ENCODE results near the gene PPP1R37. TPM values are rescaled to one million over a fixed set of nuclear protein-coding genes. Genes with fewer than 3 reads are reported as not detected.

The PPP1R37 gene
- total and polyA plus RNA-seq, 2 experiments from 2014 or later = 14.0 to 30.8 TPM

GRCh38 chr19:45150180-45150579 is 57.2 kb downstream of the PPP1R37 start:
- Histone ChIP-seq H4K20me1 (ENCODE audit: insufficient read depth, poor library complexity, severe bottlenecking) (no peaks in the 10 kb centered on the region), H2AFZ (no peak overlapping the region), H3K9me3 (ENCODE audit: low read depth) (no peaks in the 10 kb centered on the region), H3K27me3 (peaks cover 21% of the 10 kb centered on the region), H3K27ac (no peak overlapping the region), H3K4me1 (ENCODE audit: insufficient read depth) (peaks cover 15% of the 10 kb centered on the region), H3K79me2 (no peaks in the 10 kb centered on the region), H3K4me2 (no peak overlapping the region), H3K4me3 (no peak overlapping the region), H3K9me2 (replicated peaks; ENCODE audit: insufficient read depth) (no peaks in the 10 kb centered on the region), H3K36me3 (replicated peaks; ENCODE audit: insufficient read depth, low read depth) (no peaks in the 10 kb centered on the region)
- no peak for DNase-seq (ENCODE audit: low spot score)
- WGBS (ENCODE audit: low lambda C conversion rate, missing lambda C conversion rate) = 92% methylated on average over 4 of the region's 4 CpGs
- TF ChIP-seq CTCF (IDR thresholded peaks at IDR 0.05; ENCODE audit: poor library complexity) (no peak), EZH2phosphoT487 (IDR thresholded peaks at IDR 0.05; ENCODE audit: low read depth, severe bottlenecking, unreplicated experiment) (no peak), EZH2 (IDR thresholded peaks at IDR 0.05; ENCODE audit: borderline replicate concordance) (no peak)

GRCh38 chr19:45150751-45151281 is 57.8 kb downstream of the PPP1R37 start:
- no peak overlapping the region for H2AFZ ChIP-seq
- H3K36me3 ChIP-seq (replicated peaks; ENCODE audit: insufficient read depth, low read depth) = no peaks in the 10 kb centered on the region
- H3K27me3 ChIP-seq = peaks cover 21% of the 10 kb centered on the region
- no peaks in the 10 kb centered on the region for H3K79me2 ChIP-seq
- 67% methylated on average over 4 of the region's 4 CpGs for WGBS (ENCODE audit: low lambda C conversion rate, missing lambda C conversion rate)
- no peaks in the 10 kb centered on the region for H4K20me1 ChIP-seq (ENCODE audit: insufficient read depth, poor library complexity, severe bottlenecking)
- no peak overlapping the region for H3K4me2 ChIP-seq
- no peak overlapping the region for H3K27ac ChIP-seq
- peaks cover 15% of the 10 kb centered on the region for H3K4me1 ChIP-seq (ENCODE audit: insufficient read depth)
- no peak overlapping the region for H3K4me3 ChIP-seq
- H3K9me3 ChIP-seq (ENCODE audit: low read depth) = no peaks in the 10 kb centered on the region
- DNase-seq (ENCODE audit: low spot score) = no peak
- H3K9me2 ChIP-seq (replicated peaks; ENCODE audit: insufficient read depth) = no peaks in the 10 kb centered on the region
- TF ChIP-seq EZH2phosphoT487 (IDR thresholded peaks at IDR 0.05; ENCODE audit: low read depth, severe bottlenecking, unreplicated experiment) (no peak), CTCF (IDR thresholded peaks at IDR 0.05; ENCODE audit: poor library complexity) (no peak), EZH2 (IDR thresholded peaks at IDR 0.05; ENCODE audit: borderline replicate concordance) (no peak)

- TF ChIP-seq EZH2phosphoT487 (IDR thresholded peaks at IDR 0.05; ENCODE audit: low read depth, severe bottlenecking, unreplicated experiment) (no peak), CTCF (IDR thresholded peaks at IDR 0.05; ENCODE audit: poor library complexity) (no peak), EZH2 (IDR thresholded peaks at IDR 0.05; ENCODE audit: borderline replicate concordance) (no peak)
- Histone ChIP-seq H3K79me2 (no peaks in the 10 kb centered on the region), H3K9me3 (ENCODE audit: low read depth) (no peaks in the 10 kb centered on the region), H3K4me1 (ENCODE audit: insufficient read depth) (peaks cover 15% of the 10 kb centered on the region), H3K27ac (no peak overlapping the region), H3K4me3 (no peak overlapping the region), H3K36me3 (replicated peaks; ENCODE audit: insufficient read depth, low read depth) (no peaks in the 10 kb centered on the region), H2AFZ (no peak overlapping the region), H3K4me2 (no peak overlapping the region), H4K20me1 (ENCODE audit: insufficient read depth, poor library complexity, severe bottlenecking) (no peaks in the 10 kb centered on the region), H3K9me2 (replicated peaks; ENCODE audit: insufficient read depth) (no peaks in the 10 kb centered on the region), H3K27me3 (peaks cover 21% of the 10 kb centered on the region)
- no peak for DNase-seq (ENCODE audit: low spot score)
- 92% methylated on average over 7 of the region's 7 CpGs for WGBS (ENCODE audit: low lambda C conversion rate, missing lambda C conversion rate)
Measured at GRCh38 chr19:45151320-45151719, 58.3 kb downstream of the PPP1R37 start.
